Bronchial epithelial cell (primary cell): ENCODE data around the gene PRR5L. TPM values are rescaled to one million over a fixed set of nuclear protein-coding genes. Genes with fewer than 3 reads are reported as not detected.

Experiments used
- DNase-seq: peaks from one replicate; pipeline ENCODE4 v3.0.0-alpha.2; 2010; ENCODE audit warnings: low read depth
- FAIRE-seq: peaks from 2 replicates; lab custom pipeline; 2011; peaks lifted over from hg19 to GRCh38; lab: Jason Lieb, UNC
- H3K27me3 ChIP-seq: 2 replicates; pipeline ENCODE4 v1.5.1; 2011; ENCODE audit warnings: low read length; ENCODE audit not compliant: control insufficient read depth, insufficient read depth
- H3K36me3 ChIP-seq: 2 replicates; pipeline ENCODE4 v1.5.1; 2011; ENCODE audit warnings: low read length; ENCODE audit not compliant: control insufficient read depth, insufficient read depth
- H3K4me3 ChIP-seq: 2 replicates; pipeline ENCODE4 v1.5.1; 2011; ENCODE audit warnings: mild to moderate bottlenecking, low read depth, low read length, control low read depth
- total RNA-seq: library from RNA; depleted of rRNA; stranded (reverse); fragments of >200 nt; gene quantifications from 2 replicates; pipeline ENCODE4 v1.2.1, GENCODE V29; 2014
- TF ChIP-seq, protein P1 (sequence below): IDR thresholded peaks from 2 replicates; pipeline ENCODE4 v1.5.1; 2011; ENCODE audit warnings: mild to moderate bottlenecking, moderate library complexity, low read length, control low read depth, inconsistent platforms; ENCODE audit not compliant: insufficient read depth, severe bottlenecking

PRR5L gene
- total RNA-seq, 1 donor from 2014 or later, result 10.0 TPM

DNA sequence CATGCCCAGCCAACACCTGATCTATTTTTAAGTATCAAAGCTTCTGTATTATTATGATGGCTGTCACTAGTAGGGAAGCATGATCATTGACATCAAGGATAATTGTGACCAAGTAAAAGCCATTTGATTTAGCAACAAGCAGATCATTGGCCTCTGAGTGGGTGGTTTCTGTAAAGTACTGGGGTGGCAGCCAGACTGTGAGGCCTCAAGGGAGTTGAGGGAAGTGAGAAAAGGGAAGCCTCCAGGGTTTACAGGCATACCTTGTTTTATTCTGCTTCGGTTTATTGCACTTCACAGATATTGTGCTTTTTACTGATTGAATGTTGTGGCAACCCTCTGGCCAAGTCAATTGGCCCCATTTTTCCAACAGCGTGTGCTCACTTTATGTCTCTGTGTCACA, 60.1 kb downstream of the PRR5L start:
- TF ChIP-seq, protein P1, sequence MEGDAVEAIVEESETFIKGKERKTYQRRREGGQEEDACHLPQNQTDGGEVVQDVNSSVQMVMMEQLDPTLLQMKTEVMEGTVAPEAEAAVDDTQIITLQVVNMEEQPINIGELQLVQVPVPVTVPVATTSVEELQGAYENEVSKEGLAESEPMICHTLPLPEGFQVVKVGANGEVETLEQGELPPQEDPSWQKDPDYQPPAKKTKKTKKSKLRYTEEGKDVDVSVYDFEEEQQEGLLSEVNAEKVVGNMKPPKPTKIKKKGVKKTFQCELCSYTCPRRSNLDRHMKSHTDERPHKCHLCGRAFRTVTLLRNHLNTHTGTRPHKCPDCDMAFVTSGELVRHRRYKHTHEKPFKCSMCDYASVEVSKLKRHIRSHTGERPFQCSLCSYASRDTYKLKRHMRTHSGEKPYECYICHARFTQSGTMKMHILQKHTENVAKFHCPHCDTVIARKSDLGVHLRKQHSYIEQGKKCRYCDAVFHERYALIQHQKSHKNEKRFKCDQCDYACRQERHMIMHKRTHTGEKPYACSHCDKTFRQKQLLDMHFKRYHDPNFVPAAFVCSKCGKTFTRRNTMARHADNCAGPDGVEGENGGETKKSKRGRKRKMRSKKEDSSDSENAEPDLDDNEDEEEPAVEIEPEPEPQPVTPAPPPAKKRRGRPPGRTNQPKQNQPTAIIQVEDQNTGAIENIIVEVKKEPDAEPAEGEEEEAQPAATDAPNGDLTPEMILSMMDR, result no peak
- FAIRE-seq, result no peak
- DNase-seq, result no peak
- Histone ChIP-seq H3K36me3 (no peaks in the 10 kb centered on the region), H3K27me3 (no peaks in the 10 kb centered on the region), H3K4me3 (no peak overlapping the region)

DNA sequence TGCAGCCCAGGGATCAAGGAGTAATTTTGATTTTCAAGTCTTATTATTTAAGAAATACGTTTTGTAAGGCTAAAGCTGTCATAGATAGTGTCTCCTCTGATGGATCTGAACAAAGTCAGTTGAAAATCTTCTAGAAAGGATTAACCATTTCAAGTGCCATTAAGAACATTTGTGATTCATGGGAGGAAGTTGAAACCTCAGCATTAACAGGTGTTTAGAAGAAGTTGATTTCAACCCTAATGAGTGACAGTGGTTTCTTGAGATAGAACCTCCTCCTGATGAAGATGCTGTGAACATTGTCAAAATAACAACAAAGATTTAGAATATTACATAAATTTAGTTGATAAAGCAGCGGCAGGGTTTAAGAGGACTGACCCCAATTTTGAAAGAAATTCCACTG, 61.7 kb downstream of the PRR5L start:
- no peaks in the 10 kb centered on the region for H3K27me3 ChIP-seq
- TF ChIP-seq, protein P1, result no peak
- DNase-seq (no peak), FAIRE-seq (no peak)
- no peaks in the 10 kb centered on the region for H3K36me3 ChIP-seq
- H3K4me3 ChIP-seq, result no peak overlapping the region

DNA sequence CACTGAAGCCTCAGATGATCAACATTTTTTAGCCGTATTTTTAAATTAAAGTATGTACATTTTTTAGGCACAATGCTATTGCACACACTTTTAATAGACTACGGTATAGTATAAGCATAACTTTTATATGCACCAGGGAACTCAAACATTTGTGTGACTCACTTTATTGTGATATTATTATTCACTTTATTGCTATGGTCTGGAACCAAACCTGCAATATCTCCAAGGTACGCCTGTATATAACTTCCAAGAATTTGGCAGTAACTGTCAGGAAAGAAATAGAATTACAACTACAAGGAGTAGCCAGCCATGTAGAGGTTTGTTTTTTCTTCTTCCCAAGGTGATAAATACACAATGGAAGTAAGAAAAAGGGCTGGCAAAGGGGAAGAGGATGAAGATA, 62.3 kb downstream of the PRR5L start:
- FAIRE-seq, result no peak
- DNase-seq, result no peak
- Histone ChIP-seq H3K36me3 (no peaks in the 10 kb centered on the region), H3K4me3 (no peak overlapping the region), H3K27me3 (no peaks in the 10 kb centered on the region)
- TF ChIP-seq, protein P1, result no peak

DNA sequence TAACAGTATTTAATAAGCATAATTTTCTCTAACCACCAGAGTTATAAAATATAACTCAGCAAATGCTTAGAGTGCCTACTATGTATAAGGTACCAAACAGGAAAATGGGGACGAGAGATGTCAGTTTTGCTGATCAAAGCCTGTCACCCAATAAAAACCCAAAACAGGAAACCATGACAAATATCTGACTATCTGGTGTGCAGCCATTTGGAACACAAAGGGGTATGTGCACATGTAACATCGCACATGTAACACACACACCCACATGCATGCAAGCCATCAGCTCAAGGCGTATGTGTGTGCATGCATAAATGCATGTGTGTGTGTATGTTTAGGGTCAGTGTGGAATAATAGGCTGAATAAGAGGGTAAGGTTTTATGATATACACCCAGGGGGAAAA, 64.2 kb downstream of the PRR5L start:
- H3K36me3 ChIP-seq, result no peaks in the 10 kb centered on the region
- TF ChIP-seq, protein P1, result no peak
- no peaks in the 10 kb centered on the region for H3K27me3 ChIP-seq
- H3K4me3 ChIP-seq, result no peak overlapping the region
- no peak for FAIRE-seq
- no peak for DNase-seq

DNA sequence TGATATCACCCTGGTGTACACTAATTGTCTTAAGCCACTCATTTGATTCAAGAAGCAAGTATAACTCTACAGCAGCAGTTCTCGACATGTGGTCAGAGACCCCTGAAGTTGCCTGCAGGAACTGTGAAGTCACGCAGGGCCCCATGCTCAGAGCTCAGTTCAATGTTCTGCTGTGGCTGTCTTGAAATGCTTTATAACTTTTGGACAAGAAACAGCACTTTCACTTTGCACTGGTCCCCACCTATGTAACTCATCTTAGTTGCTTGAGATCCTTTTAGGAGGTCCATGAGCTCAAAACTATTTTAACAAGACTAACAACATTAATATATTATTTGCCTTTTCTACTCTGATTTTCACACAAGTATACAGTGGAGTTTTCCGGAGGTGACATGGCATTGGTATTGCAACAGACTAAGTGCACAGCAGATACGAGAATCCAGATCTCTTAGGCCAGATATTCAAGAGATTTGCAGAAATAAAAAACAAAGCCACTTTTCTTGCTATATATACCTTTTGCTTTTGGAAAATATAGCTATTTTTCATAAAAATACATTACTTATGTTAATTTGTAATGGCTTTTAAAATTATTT, 64.8 kb downstream of the PRR5L start:
- H3K27me3 ChIP-seq, result no peaks in the 10 kb centered on the region
- H3K4me3 ChIP-seq, result no peak overlapping the region
- no peak for DNase-seq
- no peak for FAIRE-seq
- H3K36me3 ChIP-seq, result no peaks in the 10 kb centered on the region
- TF ChIP-seq, protein P1, result no peak

DNA sequence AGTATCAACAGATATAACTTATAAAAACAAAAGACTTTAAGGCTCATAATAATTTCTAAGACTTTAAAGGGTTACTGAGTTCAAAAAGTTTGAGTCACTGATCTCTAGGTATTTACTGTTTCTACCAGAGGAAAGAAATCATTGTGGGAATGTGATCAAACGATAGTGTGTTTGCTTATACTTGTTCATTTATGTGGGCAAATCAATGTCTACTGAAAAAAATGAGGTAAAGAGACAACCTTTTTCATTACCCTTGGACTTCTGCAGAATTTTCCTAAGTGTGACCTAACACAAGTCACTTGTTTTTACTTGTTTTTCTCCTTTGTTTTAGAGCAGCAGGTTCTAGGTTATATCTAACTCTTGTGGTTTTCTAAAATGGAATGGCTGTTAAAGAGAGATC, 65.4 kb downstream of the PRR5L start:
- DNase-seq (peak; percentile 66), FAIRE-seq (no peak)
- TF ChIP-seq, protein P1, result no peak
- H3K36me3 ChIP-seq, result no peaks in the 10 kb centered on the region
- H3K4me3 ChIP-seq, result no peak overlapping the region
- H3K27me3 ChIP-seq, result no peaks in the 10 kb centered on the region
